A673 (cell line): Measurements from ENCODE around the gene POU2F2.

Experiments used
- CTCF ChIP-seq: fragments of 300-800, 200-600 bp; sonication (generic); conservative IDR thresholded peaks from 2 replicates; pipeline ENCODE4 v1.5.1; 2017; ENCODE audit warnings: low read depth, mild to moderate bottlenecking, antibody characterized with exemption, low read length, moderate library complexity, mixed read lengths
- EZH2 ChIP-seq: fragments of 200-600 bp; sonication (generic); IDR thresholded peaks from 2 replicates; pipeline ENCODE4 v1.6.1; 2017; ENCODE audit warnings: borderline replicate concordance, low read depth, mild to moderate bottlenecking, mixed read lengths, antibody characterized with exemption, low read length; ENCODE audit not compliant: poor library complexity, severe bottlenecking

- TF ChIP-seq CTCF: no peak
- TF ChIP-seq EZH2: no peak
Observed at GRCh38 chr19:42045575-42045974, 86.7 kb downstream of the POU2F2 start.
